ENCODE data around the gene AMER3. TPM values are rescaled to one million over a fixed set of nuclear protein-coding genes. Genes with fewer than 3 reads are reported as not detected.

AMER3 gene
- total and polyA plus RNA-seq, 10 of the 15 experiments (the other 5 are each of a cell fraction or from before 2014, with no cell fraction given): not detected

- Histone ChIP-seq H3K27ac (ENCODE audit: control insufficient read depth, insufficient read depth) (no peak overlapping the region), H3K9ac (ENCODE audit: control insufficient read depth, insufficient read depth, low read length) (no peak overlapping the region), H3K4me3 (no peak overlapping the region), H3K36me3 (ENCODE audit: control insufficient read depth in 2 of 2, insufficient read depth in 2 of 2, low read length in 1 of 2) (no peaks in the 10 kb centered on the region), H3K27me3 (replicated peaks in 1 of 2; ENCODE audit: control insufficient read depth in 2 of 2, insufficient read depth in 2 of 2, low read length in 1 of 2) (peaks cover 0 to 3% of the 10 kb centered on the region in 2 experiments; a peak in 2 of 4 replicates), H3K79me2 (ENCODE audit: control insufficient read depth, insufficient read depth, low read length) (no peaks in the 10 kb centered on the region), H4K20me1 (ENCODE audit: control insufficient read depth, insufficient read depth) (no peaks in the 10 kb centered on the region), H2AFZ (ENCODE audit: control insufficient read depth, low read depth, low read length) (no peak overlapping the region), H3K4me1 (ENCODE audit: control insufficient read depth, insufficient read depth, low read length) (no peaks in the 10 kb centered on the region), H3K9me3 (replicated peaks; ENCODE audit: control insufficient read depth, insufficient read depth, low read length) (no peaks in the 10 kb centered on the region), H3K4me2 (ENCODE audit: control insufficient read depth, insufficient read depth) (no peak overlapping the region)
- intact Hi-C loops (cut with micrococcal nuclease; ENCODE audit: unreplicated experiment): no loop called here
- SMC1A ChIA-PET (ENCODE audit: uncharacterized antibody, unreplicated experiment): no interaction called here
- ATAC-seq (no peak), FAIRE-seq (no peak), DNase-seq (ENCODE audit: low read depth, low spot score) (no peak)
- no TSS peak for BruUV-seq (replicated peaks)
- CTCF ChIA-PET: no interaction called here
- in situ Hi-C loops (cut with MboI): no loop called here
- WGBS (ENCODE audit: insufficient coverage, insufficient replicate concordance, low lambda C conversion rate, missing lambda C conversion rate): 25% methylated on average over 8 of the region's 8 CpGs
- RAD21 ChIA-PET (ENCODE audit: unreplicated experiment): no interaction called here
- TF ChIP-seq SMC3 (IDR thresholded peaks at IDR 0.05; ENCODE audit: borderline replicate concordance, low read length) (no peak), POLR2A (IDR thresholded peaks at IDR 0.05; ENCODE audit: low read depth, low read length) (no peak), NRF1 (conservative IDR thresholded peaks at IDR 0.05; ENCODE audit: low read depth, low read length) (no peak)
- POLR2A ChIA-PET: no interaction called here
Measured at GRCh38 chr2:130743278-130743677, 12.1 kb upstream of the AMER3 start.

DNA sequence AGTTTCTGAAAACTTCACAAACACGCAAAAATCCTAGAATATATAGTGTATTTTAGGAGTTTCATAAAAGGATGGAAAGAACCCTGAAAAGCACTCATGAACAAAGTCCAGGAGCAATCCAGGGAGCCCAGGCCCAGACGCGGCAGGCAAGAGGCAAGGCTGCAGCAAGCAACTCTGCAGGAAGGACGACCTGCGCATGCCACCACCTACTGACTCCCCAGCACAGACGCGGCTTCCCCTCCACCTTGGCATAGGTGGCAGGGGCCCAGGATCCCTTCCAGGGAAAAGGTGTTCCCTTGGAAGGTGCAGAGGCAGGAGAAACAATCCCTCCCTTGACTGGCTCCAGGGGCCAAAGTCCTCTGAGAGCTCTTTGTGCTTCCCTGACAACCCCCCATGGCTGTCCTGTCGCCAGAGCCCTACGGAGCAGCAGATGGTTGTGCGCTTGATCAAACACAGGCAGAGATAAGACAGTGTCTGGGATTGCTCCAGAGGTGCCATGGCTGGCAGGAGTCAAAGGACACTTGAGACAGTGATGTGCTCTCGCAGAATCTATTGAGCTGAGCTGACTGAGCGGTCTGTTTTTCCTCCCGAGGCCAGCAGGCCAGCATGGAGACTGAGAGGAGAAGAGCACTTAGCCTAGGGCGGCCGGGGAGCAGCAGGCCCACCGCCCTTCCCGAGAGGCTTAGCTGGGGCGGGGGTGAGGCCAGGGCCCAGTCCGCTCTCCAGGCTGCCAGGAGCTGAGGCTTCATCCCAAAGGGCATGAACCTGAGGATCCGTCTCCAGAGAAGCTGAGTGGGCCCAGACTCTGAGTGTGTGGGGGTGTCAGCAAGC lies 10.8 kb upstream of the AMER3 start:
- 33% methylated on average over 20 of the region's 20 CpGs for WGBS (ENCODE audit: insufficient coverage, insufficient replicate concordance, low lambda C conversion rate, missing lambda C conversion rate)
- BruUV-seq (replicated peaks): no TSS peak
- POLR2A ChIA-PET: no interaction called here
- ATAC-seq (no peak), FAIRE-seq (no peak), DNase-seq (ENCODE audit: low read depth, low spot score) (no peak)
- RAD21 ChIA-PET (ENCODE audit: unreplicated experiment): no interaction called here
- Histone ChIP-seq H3K36me3 (ENCODE audit: control insufficient read depth in 2 of 2, insufficient read depth in 2 of 2, low read length in 1 of 2) (no peaks in the 10 kb centered on the region), H3K9ac (ENCODE audit: control insufficient read depth, insufficient read depth, low read length) (no peak overlapping the region), H3K4me3 (no peak overlapping the region), H3K9me3 (replicated peaks; ENCODE audit: control insufficient read depth, insufficient read depth, low read length) (no peaks in the 10 kb centered on the region), H2AFZ (ENCODE audit: control insufficient read depth, low read depth, low read length) (no peak overlapping the region), H3K4me1 (ENCODE audit: control insufficient read depth, insufficient read depth, low read length) (no peaks in the 10 kb centered on the region), H3K27me3 (replicated peaks in 1 of 2; ENCODE audit: control insufficient read depth in 2 of 2, insufficient read depth in 2 of 2, low read length in 1 of 2) (peaks cover 0 to 3% of the 10 kb centered on the region in 2 experiments; a peak in 2 of 4 replicates), H4K20me1 (ENCODE audit: control insufficient read depth, insufficient read depth) (no peaks in the 10 kb centered on the region), H3K79me2 (ENCODE audit: control insufficient read depth, insufficient read depth, low read length) (no peaks in the 10 kb centered on the region), H3K27ac (ENCODE audit: control insufficient read depth, insufficient read depth) (no peak overlapping the region), H3K4me2 (ENCODE audit: control insufficient read depth, insufficient read depth) (no peak overlapping the region)
- intact Hi-C loops (cut with micrococcal nuclease; ENCODE audit: unreplicated experiment): no loop called here
- in situ Hi-C loops (cut with MboI): no loop called here
- SMC1A ChIA-PET (ENCODE audit: uncharacterized antibody, unreplicated experiment): no interaction called here
- CTCF ChIA-PET: no interaction called here
- TF ChIP-seq NFYA (IDR thresholded peaks at IDR 0.05; ENCODE audit: borderline replicate concordance, low read depth, low read length) (no peak), JUNB (IDR thresholded peaks at IDR 0.05) (no peak), CREB1 (IDR thresholded peaks at IDR 0.05; ENCODE audit: low read depth) (no peak), SMAD5 (IDR thresholded peaks at IDR 0.05; ENCODE audit: low read depth) (no peak), CHD4 (IDR thresholded peaks at IDR 0.05) (no peak), RBBP5 (conservative IDR thresholded peaks at IDR 0.05) (no peak)
